ENCODE measurements around the gene EREG.

The EREG gene

DNA sequence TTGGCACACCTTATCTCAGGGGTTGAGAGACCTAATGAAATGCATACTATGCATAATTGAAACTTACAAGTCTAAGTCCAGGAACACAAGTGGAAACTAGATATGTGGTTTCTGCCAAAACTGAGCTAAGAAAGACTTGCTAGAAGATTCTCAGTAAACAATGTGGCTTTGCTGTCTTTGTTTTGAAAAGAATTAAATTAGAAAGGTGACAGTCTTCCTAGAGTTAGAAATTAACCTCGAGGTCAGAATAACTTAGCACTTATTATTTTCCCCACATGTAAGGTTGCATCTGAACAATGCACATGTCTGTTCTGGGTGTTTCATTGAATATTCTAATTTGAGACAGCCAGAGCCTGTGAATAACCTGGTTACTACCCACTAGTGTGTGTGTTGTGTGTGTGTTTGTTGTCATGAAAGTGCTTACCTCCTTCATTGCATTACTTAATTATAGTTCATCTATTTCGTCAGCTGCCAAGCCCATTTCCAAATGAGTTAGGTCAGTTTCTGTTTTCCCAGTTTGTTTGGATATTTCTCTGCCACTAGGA is 1.5 kb downstream of the EREG start:
- FAIRE-seq (no peak), DNase-seq (ENCODE audit: insufficient read length, low spot score) (no peak)
- TF ChIP-seq POLR2A (IDR thresholded peaks at IDR 0.05; ENCODE audit: low read depth, low read length) = no peak

DNA sequence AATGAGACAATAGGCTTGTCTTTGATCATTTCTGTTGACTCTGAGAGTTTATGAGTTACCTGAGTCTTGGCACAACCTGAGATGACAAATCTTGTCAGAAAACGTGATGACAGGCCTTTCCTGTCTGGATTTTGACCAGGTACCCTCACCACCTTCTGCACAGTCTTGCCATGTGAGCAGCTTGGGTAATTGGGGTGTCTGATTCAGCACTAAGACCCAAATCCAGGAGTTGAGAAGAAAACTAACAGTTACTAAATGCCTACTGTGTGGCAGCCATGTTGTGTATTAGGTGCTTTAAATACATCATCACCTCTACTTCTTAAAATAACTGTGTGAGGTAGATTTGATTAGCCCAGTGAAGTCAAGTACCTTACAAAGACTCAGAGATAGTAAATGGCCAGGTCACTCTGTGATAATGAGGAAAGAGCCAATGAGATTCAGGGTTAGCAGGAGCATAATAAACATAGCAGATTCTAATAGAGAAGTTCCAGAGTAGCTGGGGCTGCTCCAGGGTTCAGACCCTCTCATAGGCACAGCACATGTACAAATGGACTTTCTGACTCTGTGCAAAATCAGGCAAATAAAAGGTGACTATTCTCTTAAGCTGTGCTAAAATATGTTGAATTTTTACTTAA is 2.8 kb downstream of the EREG start:
- DNase-seq (ENCODE audit: insufficient read length, low spot score) (no peak), FAIRE-seq (no peak)
- TF ChIP-seq POLR2A (IDR thresholded peaks at IDR 0.05; ENCODE audit: low read depth, low read length) = no peak

DNA sequence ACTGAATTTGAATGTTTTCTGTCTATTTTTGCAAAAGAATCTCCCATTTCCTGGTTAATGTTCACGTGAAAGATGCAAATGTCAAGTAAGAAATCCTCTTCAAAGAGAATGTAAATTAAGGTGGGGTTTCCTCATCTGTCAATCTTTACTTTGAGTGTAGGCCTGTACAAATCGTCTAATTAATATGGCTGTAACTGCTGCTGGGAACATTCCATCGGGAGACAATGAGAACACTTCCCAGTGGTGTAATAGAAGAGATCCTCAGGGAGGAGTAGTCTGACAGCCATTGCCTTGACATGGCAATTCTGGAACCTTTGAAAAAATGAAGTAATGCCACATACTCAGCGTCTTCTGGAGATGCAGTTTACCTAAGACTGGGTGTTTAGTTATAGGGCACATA is 3.7 kb downstream of the EREG start:
- DNase-seq (ENCODE audit: insufficient read length, low spot score) (no peak), FAIRE-seq (no peak)
- no peak for TF ChIP-seq POLR2A (IDR thresholded peaks at IDR 0.05; ENCODE audit: low read depth, low read length)

DNA sequence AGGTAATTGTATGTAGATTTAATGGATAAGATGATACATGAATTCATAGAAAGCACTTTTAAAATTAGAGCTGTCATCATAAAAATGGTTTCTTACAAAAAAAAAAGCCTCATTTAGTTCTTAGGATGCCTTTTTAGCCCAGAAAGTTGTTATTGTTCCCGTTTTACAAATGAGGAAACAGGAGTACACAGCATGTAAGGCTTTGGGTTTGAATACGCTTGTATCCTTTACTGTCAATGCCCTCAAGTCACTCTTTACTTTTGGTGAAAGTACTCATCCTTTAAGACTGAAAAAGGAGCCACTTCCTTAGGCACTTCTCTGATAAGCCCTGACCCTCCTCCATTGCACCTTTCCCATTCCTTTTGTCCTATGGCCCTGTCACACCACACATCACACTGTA is 4.9 kb downstream of the EREG start:
- DNase-seq (ENCODE audit: insufficient read length, low spot score) (no peak), FAIRE-seq (no peak)
- TF ChIP-seq POLR2A (IDR thresholded peaks at IDR 0.05; ENCODE audit: low read depth, low read length) = no peak

DNA sequence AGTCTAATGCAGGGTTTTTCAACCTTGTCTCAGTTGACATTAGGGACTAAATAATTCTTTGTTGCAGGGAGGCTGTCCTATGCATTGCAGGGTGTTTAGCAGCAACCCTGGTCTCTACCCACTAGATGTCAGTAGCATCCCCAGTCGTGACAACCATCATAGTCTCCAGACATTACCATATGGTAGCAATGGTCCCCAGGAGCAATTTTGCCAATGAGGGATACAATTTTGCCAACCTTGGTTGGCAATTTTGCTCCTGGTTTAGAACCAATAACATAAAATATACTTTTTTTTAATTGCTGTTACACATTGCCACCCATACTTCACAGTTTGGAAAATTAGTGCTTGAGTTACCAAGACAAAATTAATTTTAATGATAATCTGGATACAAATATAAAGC is 6.0 kb downstream of the EREG start:
- no peak for TF ChIP-seq POLR2A (IDR thresholded peaks at IDR 0.05; ENCODE audit: low read depth, low read length)
- DNase-seq (ENCODE audit: insufficient read length, low spot score) (no peak), FAIRE-seq (peak; percentile 81)

DNA sequence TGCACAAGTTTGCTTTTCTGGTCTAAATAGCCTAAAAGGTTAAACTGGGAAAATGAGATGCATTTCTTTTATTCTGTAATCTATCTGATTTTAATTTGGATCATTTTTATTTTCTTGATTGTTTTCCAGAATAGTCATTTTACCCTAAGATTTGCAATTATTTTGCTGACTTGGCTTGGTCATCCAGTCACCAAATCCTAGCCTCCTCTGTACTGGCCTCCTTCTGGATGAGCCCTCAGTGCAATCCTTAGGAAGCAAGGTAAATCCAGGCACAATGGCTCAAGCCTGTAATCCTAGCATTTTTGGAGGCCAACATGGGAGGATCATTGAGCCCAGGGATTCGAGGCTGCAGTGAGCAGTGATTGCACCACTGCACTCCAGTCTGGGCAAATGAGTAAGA is 9.2 kb downstream of the EREG start:
- FAIRE-seq (no peak), DNase-seq (ENCODE audit: insufficient read length, low spot score) (no peak)
- no peak for TF ChIP-seq POLR2A (IDR thresholded peaks at IDR 0.05; ENCODE audit: low read depth, low read length)

DNA sequence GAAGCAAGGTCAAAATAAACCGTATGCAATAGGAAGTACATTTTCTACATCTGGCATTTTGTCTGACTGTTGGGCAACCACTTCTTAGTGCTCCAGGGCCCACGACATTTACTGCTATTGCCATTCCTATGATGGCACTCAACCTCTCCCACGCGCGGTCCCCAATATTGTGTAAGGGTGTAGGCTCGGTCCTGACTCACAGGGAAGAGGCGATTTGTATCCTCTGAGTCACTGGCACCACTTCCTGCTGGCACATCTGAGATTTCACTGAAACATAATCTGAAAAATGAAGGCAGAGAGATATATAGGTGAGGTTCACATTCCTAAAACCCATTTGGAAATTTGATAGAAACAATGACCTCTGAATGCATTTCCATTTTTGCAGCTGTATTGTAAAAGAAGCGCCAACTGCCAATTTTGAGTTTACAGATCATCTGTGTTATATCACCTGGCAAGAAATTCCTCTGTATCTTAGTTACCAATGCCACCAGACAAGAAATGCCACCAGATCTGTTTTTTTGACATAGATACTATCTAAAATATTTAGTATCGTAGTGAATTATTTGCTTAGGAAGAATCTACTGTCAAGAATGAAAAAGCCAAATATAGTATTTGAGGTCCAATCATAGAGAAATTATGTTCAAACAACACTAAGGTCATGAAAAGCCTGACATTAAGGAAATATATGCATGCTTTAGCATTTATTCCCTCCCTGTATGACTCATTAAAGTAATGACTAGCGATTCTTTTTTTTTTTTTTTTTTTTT is 9.8 kb downstream of the EREG start:
- peak; percentile 29 for DNase-seq (ENCODE audit: insufficient read length, low spot score)
- FAIRE-seq = peak; percentile 88
- TF ChIP-seq POLR2A (IDR thresholded peaks at IDR 0.05; ENCODE audit: low read depth, low read length) = no peak

DNA sequence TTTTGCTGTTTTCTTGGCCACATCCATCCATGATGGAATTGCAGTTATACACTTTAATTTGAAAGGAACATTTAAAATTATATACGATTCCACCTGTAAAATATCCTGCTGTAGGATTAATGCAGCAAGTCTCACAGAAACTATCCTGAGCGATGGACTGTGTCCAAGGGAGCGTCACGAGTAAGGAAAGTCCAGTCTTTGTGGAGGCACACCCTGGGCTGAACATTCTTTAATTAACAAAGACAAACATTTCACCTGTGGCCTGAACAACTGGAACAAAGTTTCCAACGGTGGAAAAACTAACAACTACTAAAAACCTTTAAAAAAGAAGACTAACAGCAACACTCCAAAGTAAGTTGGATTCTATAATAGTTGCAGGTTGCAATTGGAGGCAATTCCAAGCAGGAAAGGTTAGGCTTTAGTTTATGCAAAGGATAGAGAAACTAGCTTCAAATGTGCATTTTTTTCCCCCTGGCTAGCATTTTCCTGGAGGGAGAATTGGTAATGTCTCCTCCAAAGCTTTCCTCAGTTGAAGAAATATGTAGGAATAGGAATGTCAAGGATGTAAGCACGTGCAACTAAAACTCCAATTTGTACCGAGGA is 11.0 kb downstream of the EREG start:
- no peak for FAIRE-seq
- no peak for TF ChIP-seq POLR2A (IDR thresholded peaks at IDR 0.05; ENCODE audit: low read depth, low read length)
- DNase-seq (ENCODE audit: insufficient read length, low spot score) = no peak

DNA sequence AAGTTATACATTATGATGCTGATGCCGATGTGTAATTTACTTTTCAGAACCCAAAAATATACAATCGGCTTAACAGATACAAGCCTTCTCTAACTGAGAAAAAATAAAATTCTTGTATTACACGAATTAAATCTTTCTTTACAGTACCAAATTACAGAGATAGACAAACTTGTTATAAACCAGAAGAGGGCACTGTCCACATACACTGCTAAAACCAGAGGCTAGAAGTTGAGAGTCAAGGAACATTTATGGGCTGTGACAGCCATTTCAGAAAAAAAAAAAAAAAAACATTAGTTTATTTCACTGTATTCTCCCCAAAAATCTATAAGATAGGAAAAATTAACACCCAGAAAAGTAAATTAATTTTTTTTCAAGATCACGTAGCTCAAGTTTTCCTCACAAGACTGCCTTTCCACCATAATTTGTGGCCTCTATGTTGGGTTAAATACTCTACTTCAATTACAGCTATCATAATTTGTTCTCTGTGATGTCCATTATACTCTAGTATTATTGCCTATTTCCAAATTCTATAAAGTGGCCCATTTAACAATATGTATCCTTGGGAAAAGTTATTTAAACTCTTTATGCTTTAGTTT is 12.0 kb downstream of the EREG start:
- FAIRE-seq (no peak), DNase-seq (ENCODE audit: insufficient read length, low spot score) (peak; percentile 4)
- no peak for TF ChIP-seq POLR2A (IDR thresholded peaks at IDR 0.05; ENCODE audit: low read depth, low read length)

DNA sequence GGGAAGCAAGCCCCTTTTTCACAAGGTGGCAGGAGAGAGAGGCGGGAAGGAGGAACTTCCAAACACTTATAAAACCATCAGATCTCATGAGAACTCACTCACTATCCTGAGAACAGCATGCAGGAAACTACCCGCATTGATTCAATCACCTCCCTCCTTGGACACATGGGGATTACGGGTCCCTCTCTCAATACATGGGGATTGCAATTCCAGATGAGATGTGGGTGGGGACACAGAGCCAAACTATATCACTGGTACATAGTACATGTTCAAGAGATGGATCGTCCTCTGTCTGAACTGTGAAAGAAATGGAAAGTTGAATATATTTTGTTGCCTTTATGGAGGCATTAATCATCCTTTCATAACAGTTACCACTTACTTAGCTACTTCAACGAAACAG is 12.8 kb downstream of the EREG start:
- TF ChIP-seq POLR2A (IDR thresholded peaks at IDR 0.05; ENCODE audit: low read depth, low read length) = no peak
- no peak for DNase-seq (ENCODE audit: insufficient read length, low spot score)
- FAIRE-seq = no peak

DNA sequence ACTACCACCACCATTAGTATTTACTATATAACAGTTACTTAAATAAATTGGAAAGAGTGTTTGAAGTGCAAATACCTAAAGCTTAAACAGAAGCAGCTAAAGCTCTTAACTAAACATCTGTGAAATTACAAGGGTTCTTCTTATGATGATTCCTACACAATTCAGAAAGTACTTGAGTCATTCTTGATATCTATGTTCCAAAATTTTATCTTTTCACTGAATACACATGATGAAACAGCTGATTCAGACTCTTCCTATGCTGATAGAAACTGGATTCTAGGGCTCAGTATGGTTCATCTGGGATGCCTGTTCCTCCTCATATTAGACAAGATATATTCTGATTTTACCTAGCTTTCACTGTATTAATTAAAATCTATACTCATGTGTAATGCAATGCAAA is 13.6 kb downstream of the EREG start:
- no peak for TF ChIP-seq POLR2A (IDR thresholded peaks at IDR 0.05; ENCODE audit: low read depth, low read length)
- FAIRE-seq = no peak

DNA sequence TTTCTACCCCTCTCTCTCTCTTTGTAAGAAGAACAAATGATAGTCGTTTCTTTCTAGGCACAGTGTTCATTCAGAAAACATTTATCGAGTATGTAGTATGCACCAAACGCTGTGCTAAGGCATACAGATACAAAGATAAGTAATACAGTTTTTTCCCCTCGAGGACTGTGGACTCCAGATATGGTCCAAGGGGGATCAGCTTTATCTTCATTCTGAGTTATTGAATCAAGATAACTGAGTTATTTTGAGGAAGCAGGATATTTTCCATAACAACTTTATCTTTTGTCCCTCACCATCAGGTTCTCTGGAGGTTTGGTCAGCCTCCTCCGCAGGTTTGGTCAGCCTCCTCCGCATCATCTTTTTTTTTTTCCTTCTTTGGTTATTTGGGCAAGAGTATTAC is 15.0 kb downstream of the EREG start:
- no peak for TF ChIP-seq POLR2A (IDR thresholded peaks at IDR 0.05; ENCODE audit: low read depth, low read length)
- FAIRE-seq = no peak

More for the DNA sequence above, 13.6 kb downstream of the EREG start:
- DNase-seq (ENCODE audit: insufficient read length, low spot score) = no peak

DNA sequence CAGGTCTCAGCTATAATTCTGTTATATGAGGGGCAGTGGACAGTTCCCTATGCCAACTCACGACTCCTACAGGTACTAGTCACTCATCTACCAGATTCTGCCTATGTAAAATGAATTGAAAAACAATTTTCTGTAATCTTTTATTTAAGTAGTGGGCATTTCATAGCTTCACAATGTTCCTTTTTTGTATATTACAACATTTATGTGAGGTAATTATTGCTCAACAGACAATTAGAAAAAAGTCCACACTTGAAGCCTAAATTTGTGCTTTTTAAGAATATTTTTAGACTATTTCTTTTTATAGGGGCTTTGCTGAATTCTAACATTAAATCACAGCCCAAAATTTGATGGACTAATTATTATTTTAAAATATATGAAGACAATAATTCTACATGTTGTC is 20.4 kb downstream of the EREG start:
- DNase-seq (ENCODE audit: insufficient read length, low spot score) (no peak), FAIRE-seq (no peak)

More for the DNA sequence above, 15.0 kb downstream of the EREG start:
- DNase-seq (ENCODE audit: insufficient read length, low spot score) = no peak

DNA sequence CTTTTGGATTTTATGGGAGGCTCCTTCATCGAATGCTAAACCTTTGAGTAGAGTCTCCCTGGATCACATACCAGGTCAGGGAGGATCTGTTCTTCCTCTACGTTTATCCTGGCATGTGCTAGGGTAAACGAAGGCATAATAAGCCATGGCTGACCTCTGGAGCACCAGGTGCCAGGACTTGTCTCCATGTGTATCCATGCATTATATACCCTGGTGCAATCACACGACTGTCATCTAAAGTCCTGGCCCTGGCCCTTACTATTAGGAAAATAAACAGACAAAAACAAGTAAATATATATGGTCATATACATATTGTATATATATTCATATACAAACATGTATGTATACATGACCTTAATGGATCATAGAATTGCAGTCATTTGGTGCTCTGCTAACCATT is 21.2 kb downstream of the EREG start:
- FAIRE-seq (no peak), DNase-seq (ENCODE audit: insufficient read length, low spot score) (no peak)

More for the DNA sequence above, 20.4 kb downstream of the EREG start:
- no peak for TF ChIP-seq POLR2A (IDR thresholded peaks at IDR 0.05; ENCODE audit: low read depth, low read length)

More for the DNA sequence above, 21.2 kb downstream of the EREG start:
- no peak for TF ChIP-seq POLR2A (IDR thresholded peaks at IDR 0.05; ENCODE audit: low read depth, low read length)

All from H54 (cell line).